Progenitor cell of endocrine pancreas (in vitro differentiated cells): ENCODE data around the gene RRAGA. TPM values are rescaled to one million over a fixed set of nuclear protein-coding genes. Genes with fewer than 3 reads are reported as not detected.
A peak's percentile ranks its signal among the peaks of the same experiment; 100 is the strongest.

Source experiments
- DNase-seq: peaks from one replicate; pipeline ENCODE4 v3.0.0; 2021; ENCODE audit warnings: low spot score; ENCODE audit not compliant: unreplicated experiment
- H3K27ac Mint-ChIP-seq: 2 replicates; pipeline ENCODE4 v1.8.0; 2021; ENCODE audit warnings: mild to moderate bottlenecking, moderate library complexity, mixed read lengths
- H3K27me3 Mint-ChIP-seq: 2 replicates; pipeline ENCODE4 v1.8.0; 2021; ENCODE audit warnings: mixed read lengths
- H3K36me3 Mint-ChIP-seq: 2 replicates; pipeline ENCODE4 v1.8.0; 2022; ENCODE audit warnings: mixed read lengths; ENCODE audit not compliant: insufficient read depth
- H3K4me1 Mint-ChIP-seq: 2 replicates; pipeline ENCODE4 v1.8.0; 2021; ENCODE audit warnings: low read depth, mixed read lengths
- H3K4me3 Mint-ChIP-seq: 2 replicates; pipeline ENCODE4 v1.8.0; 2021; ENCODE audit warnings: low read depth, mild to moderate bottlenecking, moderate library complexity, mixed read lengths
- H3K9me3 Mint-ChIP-seq: 2 replicates; pipeline ENCODE4 v1.8.0; 2021; ENCODE audit warnings: low read depth, mixed read lengths
- CTCF ChIP-seq: fragments of 200-600 bp; sonication (generic); IDR thresholded peaks from one replicate; pipeline ENCODE4 v1.5.0; 2021; ENCODE audit warnings: antibody characterized with exemption, mild to moderate bottlenecking; ENCODE audit not compliant: unreplicated experiment
- total RNA-seq: library from RNA; stranded (reverse); gene quantifications from 2 replicates; pipeline ENCODE4 v1.2.1, GENCODE V29; 2021

The RRAGA gene
- total RNA-seq, 1 donor from 2014 or later = 53.3 TPM

GRCh38 chr9:19050637-19051591 is 1.7 kb downstream of the RRAGA start:
- H3K27ac Mint-ChIP-seq = no peak overlapping the region
- no peaks in the 10 kb centered on the region for H3K27me3 Mint-ChIP-seq
- H3K36me3 Mint-ChIP-seq = peaks cover 2% of the 10 kb centered on the region
- H3K4me3 Mint-ChIP-seq = peak overlapping the region; percentile 85
- no peaks in the 10 kb centered on the region for H3K9me3 Mint-ChIP-seq
- DNase-seq = no peak
- TF ChIP-seq CTCF = no peak
- peaks cover 22% of the 10 kb centered on the region for H3K4me1 Mint-ChIP-seq

- DNase-seq = no peak
- H3K4me1 Mint-ChIP-seq = peaks cover under 1% of the 10 kb centered on the region
- H3K4me3 Mint-ChIP-seq = no peak overlapping the region
- no peaks in the 10 kb centered on the region for H3K27me3 Mint-ChIP-seq
- H3K9me3 Mint-ChIP-seq = no peaks in the 10 kb centered on the region
- peak overlapping the region; percentile 20 for H3K27ac Mint-ChIP-seq
- TF ChIP-seq CTCF = no peak
- peaks cover 31% of the 10 kb centered on the region for H3K36me3 Mint-ChIP-seq
Measured at GRCh38 chr9:19057033-19057432, 7.8 kb downstream of the RRAGA start.

GRCh38 chr9:19074229-19074628 is 25.0 kb downstream of the RRAGA start:
- H3K27ac Mint-ChIP-seq = peak overlapping the region; percentile 17
- peaks cover 4% of the 10 kb centered on the region for H3K4me1 Mint-ChIP-seq
- no peak overlapping the region for H3K4me3 Mint-ChIP-seq
- DNase-seq = no peak
- TF ChIP-seq CTCF = no peak
- H3K27me3 Mint-ChIP-seq = no peaks in the 10 kb centered on the region
- H3K36me3 Mint-ChIP-seq = peaks cover 28% of the 10 kb centered on the region
- no peaks in the 10 kb centered on the region for H3K9me3 Mint-ChIP-seq

DNA sequence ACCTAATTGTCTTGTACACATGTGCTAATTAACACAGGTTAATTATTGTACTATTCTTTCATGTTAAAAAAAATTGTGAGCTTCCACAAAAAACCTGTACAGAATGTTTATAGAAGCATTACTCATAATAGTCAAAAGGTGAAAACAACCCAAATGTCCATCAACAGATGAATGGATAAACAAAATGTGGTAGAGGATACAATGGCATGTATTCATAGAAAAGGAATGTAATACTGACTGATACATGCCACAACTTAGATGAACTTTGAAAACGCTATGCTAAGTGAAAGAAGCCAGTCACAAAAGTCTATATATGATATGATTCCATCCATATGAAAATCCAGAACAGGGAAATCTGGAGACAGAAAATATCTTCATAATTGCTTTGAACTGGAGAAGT is 25.6 kb downstream of the RRAGA start:
- Mint-ChIP-seq H3K27me3 (no peaks in the 10 kb centered on the region), H3K4me3 (no peak overlapping the region), H3K27ac (peak overlapping the region; percentile 48), H3K36me3 (peaks cover 25% of the 10 kb centered on the region), H3K4me1 (peaks cover 4% of the 10 kb centered on the region), H3K9me3 (no peaks in the 10 kb centered on the region)
- no peak for DNase-seq
- no peak for TF ChIP-seq CTCF

GRCh38 chr9:19085295-19085694 is 36.1 kb downstream of the RRAGA start:
- Mint-ChIP-seq H3K4me1 (no peaks in the 10 kb centered on the region), H3K4me3 (no peak overlapping the region), H3K27me3 (no peaks in the 10 kb centered on the region), H3K9me3 (no peaks in the 10 kb centered on the region), H3K36me3 (peaks cover 18% of the 10 kb centered on the region), H3K27ac (no peak overlapping the region)
- TF ChIP-seq CTCF = peak; percentile 53
- no peak for DNase-seq
